ENCODE measurements around the gene CDH4.

The CDH4 gene

DNA sequence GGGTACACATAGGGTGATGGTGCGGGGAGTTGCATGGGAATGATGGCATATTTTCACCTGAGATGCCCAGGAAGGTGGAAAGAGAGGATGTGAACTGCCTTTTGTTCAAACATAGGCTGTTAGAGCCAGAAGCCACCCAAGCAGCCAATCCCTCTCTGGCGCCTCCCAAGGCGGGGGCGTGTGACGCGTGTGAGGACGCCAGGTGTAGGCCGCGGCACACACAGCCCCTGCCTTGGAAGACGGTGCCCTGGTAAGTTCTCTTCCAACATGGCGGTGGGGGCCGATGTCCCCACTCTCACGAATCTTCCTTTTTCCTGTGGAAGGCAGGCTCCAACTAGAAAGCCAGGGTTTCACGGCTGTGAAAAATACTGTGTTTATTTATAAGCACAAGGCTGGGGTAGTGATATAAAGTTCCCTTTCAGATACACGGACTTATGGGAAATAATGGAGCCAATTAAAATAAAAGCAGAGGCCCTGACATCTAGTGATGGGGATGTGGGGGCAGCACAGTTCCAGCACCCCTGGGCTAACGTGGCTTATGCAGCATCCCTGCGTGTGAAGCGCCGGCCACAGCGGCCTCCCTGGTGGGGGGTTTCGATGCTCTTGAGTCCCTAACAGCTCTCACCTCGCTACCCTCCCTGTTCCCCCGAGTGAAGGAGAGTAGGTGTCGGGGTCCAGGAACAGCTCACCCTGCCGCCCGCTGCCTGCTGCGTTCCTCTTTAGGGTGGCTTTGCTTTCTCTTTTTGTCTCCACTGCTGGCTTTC, 28.3 kb downstream of the CDH4 start:
- no peak for DNase-seq (ENCODE audit: low read depth)
- H3K4me3 ChIP-seq (ENCODE audit: low read length), result no peak overlapping the region
- TF ChIP-seq, protein P1, sequence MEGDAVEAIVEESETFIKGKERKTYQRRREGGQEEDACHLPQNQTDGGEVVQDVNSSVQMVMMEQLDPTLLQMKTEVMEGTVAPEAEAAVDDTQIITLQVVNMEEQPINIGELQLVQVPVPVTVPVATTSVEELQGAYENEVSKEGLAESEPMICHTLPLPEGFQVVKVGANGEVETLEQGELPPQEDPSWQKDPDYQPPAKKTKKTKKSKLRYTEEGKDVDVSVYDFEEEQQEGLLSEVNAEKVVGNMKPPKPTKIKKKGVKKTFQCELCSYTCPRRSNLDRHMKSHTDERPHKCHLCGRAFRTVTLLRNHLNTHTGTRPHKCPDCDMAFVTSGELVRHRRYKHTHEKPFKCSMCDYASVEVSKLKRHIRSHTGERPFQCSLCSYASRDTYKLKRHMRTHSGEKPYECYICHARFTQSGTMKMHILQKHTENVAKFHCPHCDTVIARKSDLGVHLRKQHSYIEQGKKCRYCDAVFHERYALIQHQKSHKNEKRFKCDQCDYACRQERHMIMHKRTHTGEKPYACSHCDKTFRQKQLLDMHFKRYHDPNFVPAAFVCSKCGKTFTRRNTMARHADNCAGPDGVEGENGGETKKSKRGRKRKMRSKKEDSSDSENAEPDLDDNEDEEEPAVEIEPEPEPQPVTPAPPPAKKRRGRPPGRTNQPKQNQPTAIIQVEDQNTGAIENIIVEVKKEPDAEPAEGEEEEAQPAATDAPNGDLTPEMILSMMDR (conservative IDR thresholded peaks at IDR 0.05; ENCODE audit: low read depth, low read length), result no peak

DNA sequence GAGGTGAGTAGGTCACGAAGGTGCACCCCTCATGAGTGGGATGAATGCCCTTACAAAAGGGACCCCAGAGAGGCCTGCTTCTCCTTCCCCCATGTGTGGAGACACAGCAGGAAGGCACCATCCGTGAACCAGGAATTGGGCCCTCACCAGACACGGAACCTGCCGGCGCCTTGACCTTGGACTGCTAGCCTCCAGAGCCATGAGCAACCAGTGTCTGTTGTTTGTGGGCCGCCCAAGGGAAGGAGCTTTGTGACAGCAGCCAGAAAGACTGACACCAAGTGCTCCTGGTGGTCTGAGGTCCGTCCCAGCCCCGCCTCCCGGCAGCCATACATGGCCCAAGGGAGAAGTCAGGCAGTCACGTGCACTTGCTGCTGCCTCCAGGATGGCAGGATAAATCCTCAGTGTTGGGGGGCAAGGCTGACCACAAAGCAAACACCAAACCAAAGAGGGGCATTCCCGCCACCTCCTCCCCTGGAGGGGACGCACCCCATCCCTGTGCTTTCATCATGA, 29.3 kb downstream of the CDH4 start:
- DNase-seq (ENCODE audit: low read depth), result no peak
- TF ChIP-seq, protein P1 (conservative IDR thresholded peaks at IDR 0.05; ENCODE audit: low read depth, low read length), result no peak

DNA sequence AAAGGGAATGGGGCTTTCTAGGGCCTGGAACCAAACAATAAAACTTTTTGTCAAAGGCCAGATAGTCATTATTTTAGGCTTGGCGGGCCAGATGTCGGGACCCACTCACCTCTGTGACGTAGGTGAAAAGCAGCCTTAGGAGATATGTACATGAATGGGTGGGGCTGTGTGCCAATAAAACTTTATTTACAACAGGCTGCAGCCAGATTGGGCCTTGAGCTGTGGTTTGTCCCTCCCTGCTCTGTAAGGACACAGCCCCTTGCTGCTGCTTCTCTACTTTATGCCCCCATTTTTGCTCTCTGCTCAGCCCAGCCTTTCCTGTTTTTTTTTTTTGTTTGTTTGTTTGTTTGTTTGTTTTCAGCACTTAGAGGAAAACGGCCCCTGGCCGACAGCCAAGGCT, 32.7 kb downstream of the CDH4 start:
- H3K4me3 ChIP-seq (ENCODE audit: low read length), result no peak overlapping the region
- no peak for DNase-seq (ENCODE audit: low read depth)
- TF ChIP-seq, protein P1 (conservative IDR thresholded peaks at IDR 0.05; ENCODE audit: low read depth, low read length), result no peak

More for the DNA sequence above, 29.3 kb downstream of the CDH4 start:
- H3K4me3 ChIP-seq (ENCODE audit: low read length), result no peak overlapping the region

DNA sequence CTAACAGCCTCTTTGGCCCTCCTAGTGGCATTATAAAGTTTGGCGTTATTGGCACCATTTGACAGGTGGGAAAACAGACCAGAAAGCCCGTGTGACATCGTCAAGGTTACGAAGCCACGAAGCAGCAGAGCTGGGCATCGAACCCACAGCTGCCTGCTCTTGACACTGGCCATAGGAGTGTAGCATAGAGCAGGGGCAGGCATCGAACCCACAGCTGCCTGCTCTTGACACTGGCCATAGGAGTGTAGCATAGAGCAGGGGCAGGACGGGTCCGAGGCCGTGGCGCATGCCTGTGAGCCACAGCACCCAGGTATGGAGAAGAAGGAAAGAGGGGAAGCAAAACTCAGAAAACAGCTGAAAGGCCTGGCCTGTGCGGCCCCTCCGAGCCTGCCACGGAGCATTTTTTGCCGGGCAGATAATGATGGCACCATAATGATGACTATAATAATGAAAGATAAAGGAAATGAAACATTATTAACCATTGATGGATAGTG, 33.1 kb downstream of the CDH4 start:
- TF ChIP-seq, protein P1 (conservative IDR thresholded peaks at IDR 0.05; ENCODE audit: low read depth, low read length), result no peak
- DNase-seq (ENCODE audit: low read depth), result no peak
- no peak overlapping the region for H3K4me3 ChIP-seq (ENCODE audit: low read length)

DNA sequence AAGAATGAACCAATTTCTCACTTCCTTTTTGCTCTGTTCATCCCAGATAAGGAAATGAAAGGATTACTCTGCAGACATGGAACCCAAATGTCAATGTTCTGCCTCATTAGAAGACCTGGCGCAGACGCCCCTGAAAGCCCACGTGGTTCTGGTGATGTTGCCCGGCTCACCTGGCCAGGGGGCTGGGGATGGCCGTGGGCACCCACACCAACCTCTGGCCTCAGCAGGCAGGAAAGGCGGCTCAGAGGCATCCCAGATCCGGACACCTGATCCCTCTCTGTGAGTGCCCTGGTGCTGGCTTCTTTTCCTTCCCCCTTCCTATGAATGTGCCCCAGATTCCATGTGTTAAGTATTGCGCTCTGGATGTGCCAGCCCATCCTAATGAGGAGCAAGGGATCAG, 33.6 kb downstream of the CDH4 start:
- TF ChIP-seq, protein P1 (conservative IDR thresholded peaks at IDR 0.05; ENCODE audit: low read depth, low read length), result no peak
- no peak overlapping the region for H3K4me3 ChIP-seq (ENCODE audit: low read length)
- no peak for DNase-seq (ENCODE audit: low read depth)

DNA sequence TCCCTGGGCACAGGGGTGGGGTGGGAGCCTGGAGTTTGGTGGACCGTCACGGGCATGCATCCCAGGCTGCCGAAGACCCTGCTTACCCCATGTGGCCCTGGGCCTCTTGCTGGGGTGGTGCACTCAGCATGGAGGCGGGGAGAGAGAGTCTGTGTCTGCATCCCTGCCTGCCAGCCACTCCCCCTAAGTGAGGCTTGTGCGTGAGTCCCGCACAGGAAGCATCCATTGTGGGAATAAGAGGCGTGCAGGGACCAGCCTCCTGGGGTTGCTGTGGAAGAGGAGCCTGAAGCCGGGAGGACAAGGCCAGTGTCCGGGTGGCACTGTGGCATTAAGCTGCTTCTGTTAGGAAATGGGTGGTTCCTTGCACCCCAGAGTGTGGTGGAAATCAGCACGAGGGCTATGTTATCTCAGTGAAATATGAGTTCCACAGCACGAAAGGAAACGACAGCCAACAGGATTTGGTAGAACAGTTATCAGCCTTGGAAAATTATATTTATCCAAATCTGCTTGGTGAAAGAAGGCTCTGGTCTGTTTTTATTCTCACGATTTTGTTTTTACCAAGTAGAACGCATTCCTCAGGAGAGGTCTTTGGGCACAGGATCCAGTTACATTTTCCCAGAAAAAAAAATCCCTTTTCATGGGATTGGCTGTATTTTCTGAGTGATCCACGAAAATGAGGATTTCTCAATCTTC, 35.7 kb downstream of the CDH4 start:
- TF ChIP-seq, protein P1 (conservative IDR thresholded peaks at IDR 0.05; ENCODE audit: low read depth, low read length), result no peak
- DNase-seq (ENCODE audit: low read depth), result no peak
- H3K4me3 ChIP-seq (ENCODE audit: low read length), result no peak overlapping the region
